GM19035 (cell line): ENCODE measurements around the gene GALNT14.

Experiments
- ATAC-seq: cut with Tn5 transposase; IDR thresholded peaks from one replicate; pipeline ENCODE4 v1.9.1; 2021; ENCODE audit not compliant: unreplicated experiment

The GALNT14 gene

GRCh38 chr2:30949435-30949834 lies 188.8 kb downstream of the GALNT14 start:
- no peak for ATAC-seq

- no peak for ATAC-seq
Measured at GRCh38 chr2:30948857-30949256, 189.4 kb downstream of the GALNT14 start.

GRCh38 chr2:30948130-30948529 lies 190.1 kb downstream of the GALNT14 start:
- ATAC-seq = no peak

- ATAC-seq = no peak
Measured at GRCh38 chr2:30947686-30948085, 190.6 kb downstream of the GALNT14 start.

- no peak for ATAC-seq
Measured at GRCh38 chr2:30942419-30942818, 195.8 kb downstream of the GALNT14 start.

- ATAC-seq = no peak
Measured at GRCh38 chr2:30940839-30941238, 197.4 kb downstream of the GALNT14 start.

- no peak for ATAC-seq
Measured at GRCh38 chr2:30939364-30939763, 198.9 kb downstream of the GALNT14 start.

- ATAC-seq = no peak
Measured at GRCh38 chr2:30938196-30938595, 200.0 kb downstream of the GALNT14 start.

- ATAC-seq = no peak
Measured at GRCh38 chr2:30936977-30937376, 201.3 kb downstream of the GALNT14 start.

GRCh38 chr2:30935795-30936194 lies 202.4 kb downstream of the GALNT14 start:
- no peak for ATAC-seq

GRCh38 chr2:30934066-30934465 lies 204.2 kb downstream of the GALNT14 start:
- ATAC-seq = no peak

GRCh38 chr2:30933496-30933895 lies 204.7 kb downstream of the GALNT14 start:
- no peak for ATAC-seq

GRCh38 chr2:30932870-30933269 lies 205.4 kb downstream of the GALNT14 start:
- ATAC-seq = no peak

GRCh38 chr2:30931841-30932407 lies 206.3 kb downstream of the GALNT14 start:
- no peak for ATAC-seq

GRCh38 chr2:30930716-30931115 lies 207.5 kb downstream of the GALNT14 start:
- no peak for ATAC-seq

- ATAC-seq = no peak
Measured at GRCh38 chr2:30927465-30928075, 210.7 kb downstream of the GALNT14 start.

GRCh38 chr2:30926606-30927005 lies 211.6 kb downstream of the GALNT14 start:
- ATAC-seq = no peak

GRCh38 chr2:30923623-30924022 lies 214.6 kb downstream of the GALNT14 start:
- no peak for ATAC-seq

- ATAC-seq = no peak
Measured at GRCh38 chr2:30920511-30920910, 217.7 kb downstream of the GALNT14 start.

- no peak for ATAC-seq
Measured at GRCh38 chr2:30915486-30915885, 222.8 kb downstream of the GALNT14 start.

GRCh38 chr2:30914456-30914855 lies 223.8 kb downstream of the GALNT14 start:
- ATAC-seq = no peak

GRCh38 chr2:30912056-30912455 lies 226.2 kb downstream of the GALNT14 start:
- no peak for ATAC-seq

- ATAC-seq = no peak
Measured at GRCh38 chr2:30911327-30911726, 226.9 kb downstream of the GALNT14 start.
